Endothelial cell of umbilical vein (primary cell): ENCODE data around the gene MECP2. TPM values are rescaled to one million over a fixed set of nuclear protein-coding genes. Genes with fewer than 3 reads are reported as not detected.

Experiments used
- BruUV-seq: library from RNA; stranded (reverse); fragments of 400-500 nt; replicated peaks from 2 replicates; lab custom pipeline; 2021; lab: Mats Ljungman, UMichigan
- CTCF ChIA-PET: fragments of 300-600, 350-600 bp; sonication (Branson Sonifier 250); formaldehyde crosslinking; loops from one replicate; lab custom pipeline; 2021; ENCODE audit warnings: antibody characterized with exemption, inconsistent platforms; lab: Charles Lee
- POLR2A ChIA-PET: fragments of 300-600, 350-600 bp; sonication (Branson Sonifier 250); formaldehyde crosslinking; loops from one replicate; lab custom pipeline; 2021; ENCODE audit warnings: antibody characterized with exemption, inconsistent platforms; lab: Charles Lee
- DNase-seq: peaks from one replicate; pipeline ENCODE4 v3.0.0-alpha.2; 2011; ENCODE audit warnings: low read depth, low spot score
- FAIRE-seq: peaks from 2 replicates; lab custom pipeline; 2011; peaks lifted over from hg19 to GRCh38; lab: Jason Lieb, UNC
- H2AFZ ChIP-seq: 2 replicates; pipeline ENCODE4 v1.6.0; 2012; ENCODE audit warnings: low read depth, low read length, control low read depth, inconsistent platforms
- H3K27ac ChIP-seq: 2 replicates; pipeline ENCODE4 v1.5.1; 2011; ENCODE audit warnings: low read depth, mild to moderate bottlenecking, control low read depth, low read length, moderate library complexity; ENCODE audit not compliant: insufficient read depth
- H3K27me3 ChIP-seq, 2 experiments: 2 replicates each; pipeline versions ENCODE4 v1.6.0 to v1.6.1; 2011; ENCODE audit warnings: low read length in 2 of 2, mixed read lengths in 1 of 2; ENCODE audit not compliant: control insufficient read depth in 2 of 2, insufficient read depth in 2 of 2
- H3K36me3 ChIP-seq, 2 experiments: 2 replicates in 1 of 2; 3 replicates in 1 of 2; pipeline ENCODE4 v1.5.1; 2011; ENCODE audit warnings: low read length in 2 of 2, mild to moderate bottlenecking in 1 of 2, moderate library complexity in 1 of 2; ENCODE audit not compliant: control insufficient read depth in 2 of 2, insufficient read depth in 2 of 2; ENCODE audit errors: extremely low read depth in 1 of 2
- H3K4me1 ChIP-seq: 3 replicates; pipeline ENCODE4 v1.5.1; 2011; ENCODE audit warnings: mild to moderate bottlenecking, low read length; ENCODE audit not compliant: control insufficient read depth, insufficient read depth; ENCODE audit errors: extremely low read depth
- H3K4me2 ChIP-seq: 2 replicates; pipeline ENCODE4 v1.6.1; 2011; ENCODE audit warnings: low read length, control low read depth, mixed read lengths; ENCODE audit not compliant: insufficient read depth
- H3K4me3 ChIP-seq, 3 experiments: fragments of 200-600 bp in 1 of 3; sonication (generic), shearing (Covaris generic) in 1 of 3; replicated peaks in 1 of 3; 2 replicates each; pipeline ENCODE4 v1.5.1; 2011 to 2016; ENCODE audit warnings: control low read depth in 3 of 3, low read length in 3 of 3, mild to moderate bottlenecking in 2 of 3, inconsistent platforms in 1 of 3, low read depth in 1 of 3, moderate library complexity in 1 of 3; ENCODE audit not compliant: insufficient read depth in 1 of 3
- H3K79me2 ChIP-seq: 2 replicates; pipeline ENCODE4 v1.6.0; 2012; ENCODE audit warnings: low read length, inconsistent platforms; ENCODE audit not compliant: control insufficient read depth, insufficient read depth
- H3K9ac ChIP-seq: replicated peaks from 2 replicates; pipeline ENCODE3; 2011; ENCODE audit warnings: low read length, control low read depth; ENCODE audit not compliant: insufficient read depth; ENCODE audit errors: extremely low read depth
- H3K9me1 ChIP-seq: replicated peaks from 3 replicates; pipeline ENCODE4 v1.6.0; 2011; ENCODE audit warnings: mild to moderate bottlenecking, low read length; ENCODE audit not compliant: control insufficient read depth, insufficient read depth; ENCODE audit errors: extremely low read depth
- H3K9me3 ChIP-seq: replicated peaks from 2 replicates; pipeline ENCODE4 v1.5.1; 2012; ENCODE audit warnings: low read length, inconsistent platforms; ENCODE audit not compliant: control insufficient read depth, insufficient read depth
- H4K20me1 ChIP-seq: replicated peaks from 2 replicates; pipeline ENCODE3; 2011; ENCODE audit warnings: mild to moderate bottlenecking, low read length; ENCODE audit not compliant: control insufficient read depth, insufficient read depth; ENCODE audit errors: extremely low read depth
- EZH2 ChIP-seq: IDR thresholded peaks from 2 replicates; pipeline ENCODE4 v1.6.1; 2012; ENCODE audit warnings: borderline replicate concordance, low read depth, mild to moderate bottlenecking, moderate library complexity, low read length, inconsistent platforms; ENCODE audit not compliant: severe bottlenecking
- FOS ChIP-seq: IDR thresholded peaks from 2 replicates; pipeline ENCODE4 v1.6.1; 2011; ENCODE audit warnings: mild to moderate bottlenecking, low read length, moderate library complexity, borderline replicate concordance; ENCODE audit not compliant: insufficient read depth
- GATA2 ChIP-seq: IDR thresholded peaks from 2 replicates; pipeline ENCODE4 v1.7.0; 2011; ENCODE audit warnings: low read depth, mild to moderate bottlenecking, moderate library complexity, mixed read lengths, low read length; ENCODE audit not compliant: insufficient read length, insufficient read depth
- JUN ChIP-seq: IDR thresholded peaks from 2 replicates; pipeline ENCODE4 v1.6.1; 2011; ENCODE audit warnings: borderline replicate concordance, low read depth; ENCODE audit not compliant: insufficient read length, insufficient read depth
- MAX ChIP-seq: IDR thresholded peaks from 2 replicates; pipeline ENCODE4 v1.6.1; 2011; ENCODE audit not compliant: insufficient read depth, insufficient read length
- MYC ChIP-seq: IDR thresholded peaks from one replicate; pipeline ENCODE4 v1.6.1; 2011; ENCODE audit warnings: mild to moderate bottlenecking, low read depth, low read length
- POLR2A ChIP-seq: IDR thresholded peaks from 2 replicates; pipeline ENCODE4 v1.6.1; 2012; ENCODE audit warnings: low read depth, mild to moderate bottlenecking, control low read depth, low read length
- POLR2AphosphoS5 ChIP-seq: IDR thresholded peaks from 2 replicates; pipeline ENCODE4 v1.6.1; 2012; ENCODE audit warnings: low read depth, mild to moderate bottlenecking, control low read depth, low read length, moderate library complexity; ENCODE audit not compliant: insufficient read depth
- dilution Hi-C: fragments of 300-500 bp; cut with MboI; formaldehyde crosslinking; loops from one replicate; pipeline ENCODE4 v1.15.0; 2019; ENCODE audit warnings: low sequenced_read_pairs; ENCODE audit not compliant: extremely low pct_ligation_motif_present
- intact Hi-C: fragments of 100-400 bp; cut with micrococcal nuclease; formaldehyde crosslinking; loops from one replicate; pipeline ENCODE4 v1.10.0; 2022
- polyA plus RNA-seq, 4 experiments: library from polyadenylated mRNA; depleted of rRNA in 3 of 4; stranded (reverse) in 3 of 4; unstranded in 1 of 4; fragments of >200 nt; gene quantifications; 2 replicates each; pipeline versions ENCODE4 v1.2.1 to v1.2.3, GENCODE V29; 2011 to 2012; ENCODE audit warnings: missing spikeins in 1 of 4
- total RNA-seq: library from RNA; stranded (reverse); gene quantifications from 2 replicates; pipeline ENCODE4 v1.2.3, GENCODE V29; 2021
- TF ChIP-seq, protein P1 (sequence below), 2 donors: IDR thresholded peaks; 1 replicate in 1 of 2; 2 replicates in 1 of 2; pipeline ENCODE4 v1.5.1; 2011; ENCODE audit warnings: low read length in 2 of 2, mild to moderate bottlenecking in 2 of 2, moderate library complexity in 2 of 2, control low read depth in 1 of 2, inconsistent platforms in 1 of 2, low read depth in 1 of 2; ENCODE audit not compliant: insufficient read depth in 1 of 2; ENCODE audit errors: extremely low read depth in 1 of 2

MECP2 gene
- total and polyA plus RNA-seq, 2 donors (not counting 3 experiments of a cell fraction or from before 2014, with no cell fraction given) = 9.0 to 45.3 TPM

DNA sequence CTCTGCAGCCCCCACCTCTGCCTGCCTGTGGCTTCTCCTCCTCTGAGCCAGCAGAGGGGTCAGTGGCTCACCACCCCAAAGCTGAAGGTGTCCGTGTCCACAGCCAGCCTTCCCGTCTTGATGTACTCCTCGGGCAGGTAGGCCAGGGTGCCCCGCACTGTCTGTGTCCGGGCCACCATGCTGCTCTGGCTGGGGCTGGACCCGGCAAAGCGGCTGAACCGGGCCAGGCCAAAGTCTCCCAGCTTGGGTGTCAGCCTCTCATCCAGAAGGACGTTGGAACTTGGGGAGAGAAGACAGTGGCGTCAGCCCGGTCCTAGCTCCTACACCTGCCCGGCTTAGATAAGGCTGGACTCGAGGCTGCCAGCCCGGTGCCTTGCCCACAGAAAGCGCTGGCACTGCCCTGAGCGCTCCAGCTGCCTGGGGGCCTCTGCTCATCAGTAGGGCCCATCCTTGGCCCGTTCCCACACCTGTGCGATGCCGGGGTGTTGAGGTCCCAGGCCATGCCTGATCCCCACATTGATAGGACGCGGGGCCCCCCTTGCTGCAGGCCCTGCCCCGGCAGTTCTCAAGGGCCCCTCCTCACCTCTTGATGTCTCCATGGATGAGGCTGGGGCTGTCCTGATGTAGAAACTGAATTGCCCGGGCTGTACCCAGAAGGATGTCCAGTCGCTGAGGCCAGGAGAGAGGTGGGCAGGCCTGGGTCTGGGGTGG lies 81.0 kb downstream of the MECP2 start:
- H2AFZ ChIP-seq = no peak overlapping the region
- dilution Hi-C loops (no loop called here), intact Hi-C loops (no loop called here)
- H3K9me1 ChIP-seq = no peaks in the 10 kb centered on the region
- peaks cover 0 to 19% of the 10 kb centered on the region in 2 experiments for H3K36me3 ChIP-seq
- H3K9me3 ChIP-seq = no peaks in the 10 kb centered on the region
- no peak for FAIRE-seq
- POLR2A ChIA-PET = no interaction called here
- TF ChIP-seq MYC = no peak
- TF ChIP-seq FOS = no peak
- no peak for TF ChIP-seq GATA2
- TF ChIP-seq MAX = no peak
- TF ChIP-seq POLR2A = no peak
- H4K20me1 ChIP-seq = no peaks in the 10 kb centered on the region
- CTCF ChIA-PET = no interaction called here
- DNase-seq = no peak
- H3K9ac ChIP-seq = no peak overlapping the region
- no peaks in the 10 kb centered on the region for H3K27me3 ChIP-seq
- H3K27ac ChIP-seq = no peak overlapping the region
- H3K4me2 ChIP-seq = no peak overlapping the region
- BruUV-seq = no TSS peak
- H3K4me3 ChIP-seq = no peak overlapping the region
- peaks cover 30% of the 10 kb centered on the region for H3K4me1 ChIP-seq
- H3K79me2 ChIP-seq = peaks cover 28% of the 10 kb centered on the region

GRCh38 chrX:154015581-154016264 lies 81.8 kb downstream of the MECP2 start:
- H3K4me1 ChIP-seq = peaks cover 22% of the 10 kb centered on the region
- dilution Hi-C loops = no loop called here

More at GRCh38 chrX:154015581-154016264, 81.8 kb downstream of the MECP2 start:
- H3K36me3 ChIP-seq = peaks cover 0 to 19% of the 10 kb centered on the region in 2 experiments
- DNase-seq = no peak
- H2AFZ ChIP-seq = no peak overlapping the region
- no peaks in the 10 kb centered on the region for H3K9me1 ChIP-seq
- FAIRE-seq = no peak
- ChIA-PET CTCF (no interaction called here), POLR2A (no interaction called here)
- TF ChIP-seq EZH2 (no peak), FOS (no peak), POLR2A (no peak), MAX (no peak), JUN (no peak), GATA2 (no peak), POLR2AphosphoS5 (no peak), MYC (no peak)
- TF ChIP-seq, protein P1, sequence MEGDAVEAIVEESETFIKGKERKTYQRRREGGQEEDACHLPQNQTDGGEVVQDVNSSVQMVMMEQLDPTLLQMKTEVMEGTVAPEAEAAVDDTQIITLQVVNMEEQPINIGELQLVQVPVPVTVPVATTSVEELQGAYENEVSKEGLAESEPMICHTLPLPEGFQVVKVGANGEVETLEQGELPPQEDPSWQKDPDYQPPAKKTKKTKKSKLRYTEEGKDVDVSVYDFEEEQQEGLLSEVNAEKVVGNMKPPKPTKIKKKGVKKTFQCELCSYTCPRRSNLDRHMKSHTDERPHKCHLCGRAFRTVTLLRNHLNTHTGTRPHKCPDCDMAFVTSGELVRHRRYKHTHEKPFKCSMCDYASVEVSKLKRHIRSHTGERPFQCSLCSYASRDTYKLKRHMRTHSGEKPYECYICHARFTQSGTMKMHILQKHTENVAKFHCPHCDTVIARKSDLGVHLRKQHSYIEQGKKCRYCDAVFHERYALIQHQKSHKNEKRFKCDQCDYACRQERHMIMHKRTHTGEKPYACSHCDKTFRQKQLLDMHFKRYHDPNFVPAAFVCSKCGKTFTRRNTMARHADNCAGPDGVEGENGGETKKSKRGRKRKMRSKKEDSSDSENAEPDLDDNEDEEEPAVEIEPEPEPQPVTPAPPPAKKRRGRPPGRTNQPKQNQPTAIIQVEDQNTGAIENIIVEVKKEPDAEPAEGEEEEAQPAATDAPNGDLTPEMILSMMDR (IDR thresholded peaks at IDR 0.05; ENCODE audit: extremely low read depth in 1 of 2, insufficient read depth in 1 of 2, low read depth in 1 of 2, low read length in 2 of 2) = no peak
- no peak overlapping the region for H3K4me2 ChIP-seq
- H3K4me3 ChIP-seq = no peak overlapping the region
- H3K79me2 ChIP-seq = peaks cover 28% of the 10 kb centered on the region
- no peak overlapping the region for H3K27ac ChIP-seq
- H3K9ac ChIP-seq = no peak overlapping the region
- BruUV-seq = no TSS peak
- H3K9me3 ChIP-seq = no peaks in the 10 kb centered on the region
- H3K27me3 ChIP-seq = no peaks in the 10 kb centered on the region
- H4K20me1 ChIP-seq = no peaks in the 10 kb centered on the region
- intact Hi-C loops = no loop called here
